T-cell (primary cell): ENCODE data around the gene CLN3. TPM values are rescaled to one million over a fixed set of nuclear protein-coding genes. Genes with fewer than 3 reads are reported as not detected.
A peak's percentile ranks its signal among the peaks of the same experiment; 100 is the strongest.
"Not testable (repeated sequence)": the region's sequence is repeated elsewhere in the genome, so short reads cannot be mapped to it uniquely, and the experiment has no call there.

Experiments
- ATAC-seq, 4 experiments: fragments of 200-7000 bp in 3 of 4; fragments of 150-1000 bp in 1 of 4; cut with Tn5 transposase; replicated peaks in 1 of 4; 1 replicate in 3 of 4; 2 replicates in 1 of 4; pipeline ENCODE4 v1.10.0; 2021; ENCODE audit warnings: moderate library complexity in 3 of 4, mild to moderate bottlenecking in 2 of 4, moderate number of reproducible peaks in 1 of 4
- CTCF ChIA-PET, 2 donors: fragments of 300-600 bp; sonication (Branson Sonifier 250); formaldehyde crosslinking; loops; one replicate each; lab custom pipeline; 2022; ENCODE audit warnings: antibody characterized with exemption in 2 of 2; lab: Charles Lee
- POLR2A ChIA-PET, 2 donors: fragments of 300-600 bp; sonication (Branson Sonifier 250); formaldehyde crosslinking; loops; one replicate each; lab custom pipeline; 2022; ENCODE audit warnings: antibody characterized with exemption in 2 of 2; lab: Charles Lee
- DNase-seq, 35 experiments: peaks; one replicate each; pipeline versions ENCODE4 v3.0.0 to v3.0.0-alpha.2; 2013 to 2023
- H3K27ac ChIP-seq: one replicate; pipeline ENCODE4 v1.5.1; 2013; ENCODE audit warnings: low read length
- H3K27me3 ChIP-seq, 2 experiments: replicated peaks in 1 of 2; 1 replicate in 1 of 2; 2 replicates in 1 of 2; pipeline versions ENCODE4 v1.6.1 to v1.7.0; 2013; ENCODE audit warnings: low read length in 1 of 2, mixed read lengths in 1 of 2; ENCODE audit not compliant: control insufficient read depth in 2 of 2, insufficient read depth in 2 of 2; ENCODE audit errors: extremely low read depth in 1 of 2
- H3K36me3 ChIP-seq, 2 donors: 1 replicate in 1 of 2; 2 replicates in 1 of 2; pipeline versions ENCODE4 v1.6.1 to v1.7.0; 2013; ENCODE audit warnings: low read length in 1 of 2; ENCODE audit not compliant: control insufficient read depth in 2 of 2, insufficient read depth in 1 of 2; ENCODE audit errors: extremely low read depth in 1 of 2
- H3K4me1 ChIP-seq, 2 experiments: 1 replicate in 1 of 2; 2 replicates in 1 of 2; pipeline versions ENCODE4 v1.6.1 to v1.7.0; 2013; ENCODE audit warnings: low read length in 2 of 2, mixed read lengths in 1 of 2; ENCODE audit not compliant: insufficient read depth in 2 of 2, control insufficient read depth in 1 of 2; ENCODE audit errors: extremely low read depth in 1 of 2
- H3K4me3 ChIP-seq, 2 donors: 1 replicate in 1 of 2; 2 replicates in 1 of 2; pipeline versions ENCODE4 v1.5.1 to v1.7.0; 2013; ENCODE audit warnings: mild to moderate bottlenecking in 2 of 2, low read length in 1 of 2, moderate library complexity in 1 of 2; ENCODE audit not compliant: control insufficient read depth in 1 of 2; ENCODE audit errors: extremely low read depth in 1 of 2
- H3K9me3 ChIP-seq: 2 replicates; pipeline ENCODE4 v1.7.0; 2013
- H3K27ac Mint-ChIP-seq, 2 donors: one replicate each; pipeline ENCODE4 v1.8.0; 2020 to 2021; ENCODE audit warnings: mild to moderate bottlenecking in 2 of 2, mixed read lengths in 2 of 2
- H3K27me3 Mint-ChIP-seq, 2 donors: one replicate each; pipeline ENCODE4 v1.8.0; 2021 to 2022; ENCODE audit warnings: mixed read lengths in 2 of 2
- H3K36me3 Mint-ChIP-seq: one replicate; pipeline ENCODE4 v1.8.0; 2021; ENCODE audit warnings: mixed read lengths
- H3K4me1 Mint-ChIP-seq, 3 donors: one replicate each; pipeline ENCODE4 v1.8.0; 2020 to 2022; ENCODE audit warnings: mixed read lengths in 3 of 3, mild to moderate bottlenecking in 1 of 3
- H3K4me3 Mint-ChIP-seq, 3 donors: one replicate each; pipeline ENCODE4 v1.8.0; 2020 to 2022; ENCODE audit warnings: mild to moderate bottlenecking in 3 of 3, mixed read lengths in 3 of 3, moderate library complexity in 3 of 3
- H3K9me3 Mint-ChIP-seq, 3 donors: one replicate each; pipeline ENCODE4 v1.8.0; 2020 to 2022; ENCODE audit warnings: mixed read lengths in 3 of 3
- WGBS: methylation state at CpG from one replicate; pipeline ENCODE4 v1.1.5; 2013; ENCODE audit warnings: missing lambda C conversion rate; ENCODE audit not compliant: insufficient coverage; 5-methylcytosine and 5-hydroxymethylcytosine counted together
- total RNA-seq, 35 experiments: library from RNA in 6 of 35; stranded (reverse) in 6 of 35; fragments of 120-200 nt in 1 of 35; gene quantifications; one replicate each; pipeline versions ENCODE4 v1.2.1 to v1.2.4 and lab custom pipeline; 2013 to 2026

The CLN3 gene
- total RNA-seq, 5 donors from 2014 or later (not counting 1 experiment from before 2014, with no cell fraction given): 48.4 to 68.6 (median 61.1) TPM

GRCh38 chr16:28527985-28528384 is 36.1 kb upstream of the CLN3 start:
- no CpG with 5 or more reads among the region's 5 CpGs for WGBS
- CTCF ChIA-PET: no interaction called here
- Histone ChIP-seq H3K9me3 (no peaks in the 10 kb centered on the region), H3K27ac (no peak overlapping the region), H3K4me1 (peaks cover 0 to 2% of the 10 kb centered on the region in 2 experiments), H3K36me3 (no peaks in the 10 kb centered on the region), H3K27me3 (peaks cover 0 to 2% of the 10 kb centered on the region in 2 experiments), H3K4me3 (no peak overlapping the region)
- no peaks in the 10 kb centered on the region for H3K9me3 Mint-ChIP-seq
- no peak overlapping the region for H3K27ac Mint-ChIP-seq
- POLR2A ChIA-PET: no interaction called here
- DNase-seq: no peak
- no peaks in the 10 kb centered on the region for H3K27me3 Mint-ChIP-seq
- no peak overlapping the region for H3K4me3 Mint-ChIP-seq
- H3K36me3 Mint-ChIP-seq: no peaks in the 10 kb centered on the region
- ATAC-seq: no peak
- H3K4me1 Mint-ChIP-seq: peaks cover 12 to 16% (median 14%) of the 10 kb centered on the region in 3 donors

GRCh38 chr16:28527100-28527785 is 35.4 kb upstream of the CLN3 start:
- POLR2A ChIA-PET, H3K36me3 ChIP-seq, H3K27ac Mint-ChIP-seq, H3K27me3 ChIP-seq, H3K27ac ChIP-seq, CTCF ChIA-PET, H3K4me1 ChIP-seq, H3K4me3 ChIP-seq, H3K9me3 ChIP-seq, H3K36me3 Mint-ChIP-seq, DNase-seq, H3K27me3 Mint-ChIP-seq, H3K4me3 Mint-ChIP-seq, ATAC-seq, H3K9me3 Mint-ChIP-seq: not testable (repeated sequence)
- peaks cover 8 to 13% (median 9%) of the 10 kb centered on the region in 3 donors for H3K4me1 Mint-ChIP-seq
- 95% methylated on average over 3 of the region's 7 CpGs for WGBS

GRCh38 chr16:28526201-28527099 is 34.6 kb upstream of the CLN3 start:
- POLR2A ChIA-PET: no interaction called here
- no peak for DNase-seq
- Histone ChIP-seq H3K27me3 (peaks cover 0 to 2% of the 10 kb centered on the region in 2 experiments), H3K27ac (no peak overlapping the region), H3K36me3 (no peaks in the 10 kb centered on the region), H3K4me1 (no peaks in the 10 kb centered on the region), H3K9me3 (no peaks in the 10 kb centered on the region), H3K4me3 (no peak overlapping the region)
- no peak overlapping the region for H3K4me3 Mint-ChIP-seq
- ATAC-seq: no peak
- no peaks in the 10 kb centered on the region for H3K9me3 Mint-ChIP-seq
- CTCF ChIA-PET: interaction anchor here in 1 of 2 donors (0.5 kb wide), 1 partner anchor 308 kb away, joined by 8 read pairs; no protein-coding TSS in a partner anchor
- H3K27ac Mint-ChIP-seq: no peak overlapping the region
- H3K4me1 Mint-ChIP-seq: peaks cover 4 to 8% (median 4%) of the 10 kb centered on the region in 3 donors
- H3K36me3 Mint-ChIP-seq: no peaks in the 10 kb centered on the region
- WGBS: 100% methylated on average over 2 of the region's 11 CpGs
- no peaks in the 10 kb centered on the region for H3K27me3 Mint-ChIP-seq

- Mint-ChIP-seq H3K4me1 (peaks cover 4 to 8% (median 4%) of the 10 kb centered on the region in 3 donors), H3K4me3 (no peak overlapping the region), H3K36me3 (no peaks in the 10 kb centered on the region), H3K9me3 (no peaks in the 10 kb centered on the region), H3K27ac (peak overlapping the region; percentile 11 to 48), H3K27me3 (no peaks in the 10 kb centered on the region)
- no peaks in the 10 kb centered on the region for H3K36me3 ChIP-seq
- WGBS: 76% methylated on average over 5 of the region's 6 CpGs
- no peaks in the 10 kb centered on the region for H3K27me3 ChIP-seq
- no peak overlapping the region for H3K4me3 ChIP-seq
- peak in 2 of 35 experiments; percentile 5 to 20 for DNase-seq
- ChIA-PET POLR2A (no interaction called here), CTCF (interaction anchor here in 1 of 2 donors (0.6 kb wide), 1 partner anchor 30 kb away, joined by 3 read pairs; no protein-coding TSS in a partner anchor)
- H3K4me1 ChIP-seq: no peaks in the 10 kb centered on the region
- H3K27ac ChIP-seq: no peak overlapping the region
- no peaks in the 10 kb centered on the region for H3K9me3 ChIP-seq
- peak in 3 of 4 experiments; percentile 30 to 53 (median 40) for ATAC-seq
These were observed 32.9 kb upstream of the CLN3 start for GRCh38 chr16:28524681-28525171.

GRCh38 chr16:28522792-28523191 is 30.9 kb upstream of the CLN3 start:
- no peak overlapping the region for H3K27ac Mint-ChIP-seq
- CTCF ChIA-PET: no interaction called here
- Histone ChIP-seq H3K27ac (no peak overlapping the region), H3K4me1 (no peaks in the 10 kb centered on the region), H3K27me3 (no peaks in the 10 kb centered on the region), H3K4me3 (no peak overlapping the region), H3K36me3 (no peaks in the 10 kb centered on the region), H3K9me3 (no peaks in the 10 kb centered on the region)
- H3K9me3 Mint-ChIP-seq: no peaks in the 10 kb centered on the region
- WGBS: 66% methylated on average over 9 of the region's 11 CpGs
- DNase-seq (no peak), ATAC-seq (no peak)
- H3K27me3 Mint-ChIP-seq: no peaks in the 10 kb centered on the region
- H3K36me3 Mint-ChIP-seq: no peaks in the 10 kb centered on the region
- H3K4me3 Mint-ChIP-seq: no peak overlapping the region
- H3K4me1 Mint-ChIP-seq: peaks cover 4 to 8% (median 4%) of the 10 kb centered on the region in 3 donors
- POLR2A ChIA-PET: no interaction called here

- no peak overlapping the region for H3K27ac Mint-ChIP-seq
- ATAC-seq (no peak), DNase-seq (no peak)
- no peaks in the 10 kb centered on the region for H3K9me3 ChIP-seq
- H3K9me3 Mint-ChIP-seq: no peaks in the 10 kb centered on the region
- no peaks in the 10 kb centered on the region for H3K36me3 ChIP-seq
- H3K27ac ChIP-seq: no peak overlapping the region
- H3K4me3 ChIP-seq: no peak overlapping the region
- peaks cover 4 to 8% (median 4%) of the 10 kb centered on the region in 3 donors for H3K4me1 Mint-ChIP-seq
- ChIA-PET POLR2A (no interaction called here), CTCF (interaction anchor here in 1 of 2 donors (0.5 kb wide), 1 partner anchor 29 kb away, joined by 3 read pairs; no protein-coding TSS in a partner anchor)
- H3K4me1 ChIP-seq: no peaks in the 10 kb centered on the region
- no peaks in the 10 kb centered on the region for H3K27me3 Mint-ChIP-seq
- H3K4me3 Mint-ChIP-seq: no peak overlapping the region
- no peaks in the 10 kb centered on the region for H3K27me3 ChIP-seq
- no peaks in the 10 kb centered on the region for H3K36me3 Mint-ChIP-seq
- WGBS: 98% methylated on average over 5 of the region's 6 CpGs
These were observed 29.6 kb upstream of the CLN3 start for GRCh38 chr16:28521436-28521835.
